Mesendoderm (in vitro differentiated cells): ENCODE measurements around the gene TGFBR3L.
A peak's percentile ranks its signal among the peaks of the same experiment; 100 is the strongest.

Source experiments
- DNase-seq: peaks from one replicate; pipeline ENCODE4 v3.0.0; 2013
- H2AK5ac ChIP-seq: 2 replicates; pipeline ENCODE4 v1.6.1; 2013; ENCODE audit warnings: low read length, inconsistent platforms
- H2BK120ac ChIP-seq: 2 replicates; pipeline ENCODE4 v1.6.1; 2013; ENCODE audit warnings: low read depth, mild to moderate bottlenecking, low read length, moderate library complexity, mixed read lengths
- H2BK15ac ChIP-seq: replicated peaks from 2 replicates; pipeline ENCODE4 v1.6.1; 2013; ENCODE audit warnings: low read depth, mild to moderate bottlenecking, moderate library complexity
- H2BK5ac ChIP-seq: 2 replicates; pipeline ENCODE4 v1.6.1; 2013; ENCODE audit warnings: low read length, inconsistent platforms
- H3K18ac ChIP-seq: 2 replicates; pipeline ENCODE4 v1.6.1; 2013; ENCODE audit warnings: mild to moderate bottlenecking, low read length, mixed read lengths
- H3K23ac ChIP-seq: one replicate; pipeline ENCODE4 v1.6.1; 2013; ENCODE audit warnings: low read length
- H3K27ac ChIP-seq: 2 replicates; pipeline ENCODE4 v1.5.1; 2013; ENCODE audit warnings: low read depth, mild to moderate bottlenecking, inconsistent platforms, low read length, moderate library complexity
- H3K27me3 ChIP-seq: 2 replicates; pipeline ENCODE4 v1.6.1; 2013; ENCODE audit warnings: low read length, control low read depth, mild to moderate bottlenecking, inconsistent platforms; ENCODE audit not compliant: insufficient read depth, poor library complexity
- H3K36me3 ChIP-seq: 2 replicates; pipeline ENCODE4 v1.6.1; 2013; ENCODE audit warnings: low read length, inconsistent platforms; ENCODE audit not compliant: control insufficient read depth, insufficient read depth
- H3K4ac ChIP-seq: one replicate; pipeline ENCODE4 v1.6.1; 2013; ENCODE audit warnings: low read depth, mild to moderate bottlenecking, low read length, moderate library complexity
- H3K4me1 ChIP-seq: 2 replicates; pipeline ENCODE4 v1.6.1; 2013; ENCODE audit warnings: low read depth, low read length, inconsistent platforms; ENCODE audit not compliant: control insufficient read depth
- H3K4me2 ChIP-seq: 2 replicates; pipeline ENCODE4 v1.6.1; 2013; ENCODE audit warnings: low read length
- H3K4me3 ChIP-seq: 2 replicates; pipeline ENCODE4 v1.5.1; 2013; ENCODE audit warnings: mild to moderate bottlenecking, low read length
- H3K56ac ChIP-seq: one replicate; pipeline ENCODE4 v1.6.1; 2013; ENCODE audit warnings: low read length
- H3K79me1 ChIP-seq: 2 replicates; pipeline ENCODE4 v1.6.1; 2013; ENCODE audit warnings: low read length, inconsistent platforms
- H3K79me2 ChIP-seq: 2 replicates; pipeline ENCODE4 v1.6.1; 2013; ENCODE audit warnings: mild to moderate bottlenecking, low read length; ENCODE audit not compliant: control insufficient read depth, insufficient read depth
- H3K9ac ChIP-seq: 2 replicates; pipeline ENCODE4 v1.6.1; 2013; ENCODE audit warnings: low read length, inconsistent platforms
- H4K5ac ChIP-seq: one replicate; pipeline ENCODE4 v1.6.1; 2013; ENCODE audit warnings: low read length
- H4K8ac ChIP-seq: one replicate; pipeline ENCODE4 v1.6.1; 2013; ENCODE audit warnings: low read depth, mild to moderate bottlenecking, control low read depth, low read length, moderate library complexity
- whole genome bisulfite sequencing: extraction: QIAGEN DNeasy Blood & Tissue Kit; methylation state at CpG from one replicate; pipeline ENCODE4 v1.1.7; 2013; ENCODE audit warnings: low lambda C conversion rate, missing lambda C conversion rate; ENCODE audit not compliant: insufficient coverage; ENCODE audit errors: extremely low coverage; 5-methylcytosine and 5-hydroxymethylcytosine counted together

The TGFBR3L gene

DNA sequence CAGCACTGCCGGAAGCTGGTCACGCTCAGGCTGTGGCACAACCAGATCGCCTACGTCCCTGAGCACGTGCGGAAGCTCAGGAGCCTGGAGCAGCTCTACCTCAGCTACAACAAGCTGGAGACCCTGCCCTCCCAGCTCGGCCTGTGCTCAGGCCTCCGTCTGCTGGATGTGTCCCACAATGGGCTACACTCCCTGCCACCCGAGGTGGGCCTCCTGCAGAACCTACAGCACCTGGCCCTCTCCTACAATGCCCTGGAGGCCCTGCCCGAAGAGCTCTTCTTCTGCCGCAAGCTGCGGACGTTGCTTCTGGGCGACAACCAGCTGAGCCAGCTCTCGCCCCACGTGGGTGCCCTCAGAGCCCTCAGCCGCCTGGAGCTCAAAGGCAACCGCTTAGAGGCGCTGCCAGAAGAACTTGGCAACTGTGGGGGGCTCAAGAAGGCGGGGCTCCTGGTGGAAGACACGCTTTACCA lies 14.2 kb upstream of the TGFBR3L start:
- H3K18ac ChIP-seq, result no peak overlapping the region
- no peak overlapping the region for H3K4ac ChIP-seq
- H2AK5ac ChIP-seq, result no peak overlapping the region
- no peak for DNase-seq
- no CpG with 5 or more reads among the region's 21 CpGs for WGBS
- H2BK120ac ChIP-seq, result no peak overlapping the region
- peaks cover 6% of the 10 kb centered on the region for H3K4me1 ChIP-seq
- H3K4me3 ChIP-seq, result no peak overlapping the region
- no peak overlapping the region for H3K23ac ChIP-seq
- H3K27me3 ChIP-seq, result no peaks in the 10 kb centered on the region
- peaks cover 11% of the 10 kb centered on the region for H3K79me1 ChIP-seq
- H3K36me3 ChIP-seq, result no peaks in the 10 kb centered on the region
- H2BK5ac ChIP-seq, result no peak overlapping the region
- no peak overlapping the region for H4K5ac ChIP-seq
- no peak overlapping the region for H2BK15ac ChIP-seq
- H3K27ac ChIP-seq, result no peak overlapping the region
- no peak overlapping the region for H3K9ac ChIP-seq
- H4K8ac ChIP-seq, result no peak overlapping the region
- H3K4me2 ChIP-seq, result no peak overlapping the region
- peaks cover 11% of the 10 kb centered on the region for H3K79me2 ChIP-seq
- H3K56ac ChIP-seq, result no peak overlapping the region

DNA sequence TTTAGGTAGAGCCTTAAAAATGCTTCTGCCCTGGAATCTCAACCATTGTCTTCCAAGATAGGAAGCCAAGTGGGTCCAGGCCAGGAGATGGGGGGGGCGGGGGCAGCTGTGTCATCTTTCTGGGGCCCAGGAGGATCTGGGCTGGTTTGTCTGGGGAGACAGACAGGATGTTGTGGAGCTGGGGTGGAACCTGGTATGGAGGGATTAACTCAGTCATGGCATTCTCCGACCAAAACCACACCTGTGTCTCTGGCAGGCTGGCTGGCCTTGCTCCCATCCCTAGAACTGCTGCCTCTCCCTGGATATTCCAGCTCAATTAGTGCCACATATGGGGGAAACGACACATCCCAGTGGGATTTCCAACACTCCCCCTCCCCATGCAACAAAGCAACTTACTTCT lies 13.7 kb upstream of the TGFBR3L start:
- no peak for DNase-seq
- Histone ChIP-seq H2BK5ac (no peak overlapping the region), H3K23ac (no peak overlapping the region), H4K8ac (no peak overlapping the region), H3K79me1 (peaks cover 11% of the 10 kb centered on the region), H3K18ac (no peak overlapping the region), H3K4ac (no peak overlapping the region), H3K9ac (no peak overlapping the region), H2BK120ac (no peak overlapping the region), H3K4me1 (peaks cover 6% of the 10 kb centered on the region), H3K36me3 (no peaks in the 10 kb centered on the region), H3K4me2 (no peak overlapping the region), H2AK5ac (no peak overlapping the region), H3K4me3 (no peak overlapping the region), H2BK15ac (no peak overlapping the region), H3K27ac (no peak overlapping the region), H3K56ac (peak overlapping the region; percentile 25), H3K79me2 (peaks cover 11% of the 10 kb centered on the region), H3K27me3 (no peaks in the 10 kb centered on the region), H4K5ac (no peak overlapping the region)
- WGBS, result no CpG with 5 or more reads among the region's 3 CpGs

DNA sequence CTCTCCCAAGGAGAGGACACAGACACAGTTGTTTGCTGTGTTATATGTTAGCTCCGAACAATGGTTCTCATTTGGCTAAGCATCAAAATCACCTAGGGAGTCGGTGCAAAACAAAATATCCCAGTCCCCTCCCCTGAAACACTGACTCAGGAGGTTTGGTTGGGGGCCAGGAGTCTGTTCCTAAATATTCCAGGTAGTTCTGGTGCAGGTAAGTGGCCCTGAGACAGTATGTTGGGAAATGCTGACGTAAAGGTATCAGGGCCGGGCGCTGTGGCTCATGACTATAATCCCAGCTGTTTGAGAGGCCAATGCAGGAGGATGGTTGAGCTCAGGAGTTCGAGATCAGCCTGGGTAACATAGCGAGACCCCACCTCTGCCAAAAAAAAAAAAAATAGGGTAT lies 13.3 kb upstream of the TGFBR3L start:
- no peak overlapping the region for H4K5ac ChIP-seq
- no peaks in the 10 kb centered on the region for H3K27me3 ChIP-seq
- H2BK15ac ChIP-seq, result no peak overlapping the region
- WGBS, result no CpG with 5 or more reads among the region's 7 CpGs
- H3K79me2 ChIP-seq, result peaks cover 11% of the 10 kb centered on the region
- peaks cover 6% of the 10 kb centered on the region for H3K4me1 ChIP-seq
- H3K27ac ChIP-seq, result no peak overlapping the region
- H3K36me3 ChIP-seq, result no peaks in the 10 kb centered on the region
- no peak overlapping the region for H4K8ac ChIP-seq
- no peak overlapping the region for H3K23ac ChIP-seq
- H3K9ac ChIP-seq, result no peak overlapping the region
- H3K79me1 ChIP-seq, result peaks cover 12% of the 10 kb centered on the region
- H3K4ac ChIP-seq, result no peak overlapping the region
- no peak overlapping the region for H2BK120ac ChIP-seq
- H3K56ac ChIP-seq, result no peak overlapping the region
- no peak overlapping the region for H3K18ac ChIP-seq
- H3K4me3 ChIP-seq, result no peak overlapping the region
- no peak overlapping the region for H3K4me2 ChIP-seq
- DNase-seq, result no peak
- H2BK5ac ChIP-seq, result no peak overlapping the region
- H2AK5ac ChIP-seq, result no peak overlapping the region

DNA sequence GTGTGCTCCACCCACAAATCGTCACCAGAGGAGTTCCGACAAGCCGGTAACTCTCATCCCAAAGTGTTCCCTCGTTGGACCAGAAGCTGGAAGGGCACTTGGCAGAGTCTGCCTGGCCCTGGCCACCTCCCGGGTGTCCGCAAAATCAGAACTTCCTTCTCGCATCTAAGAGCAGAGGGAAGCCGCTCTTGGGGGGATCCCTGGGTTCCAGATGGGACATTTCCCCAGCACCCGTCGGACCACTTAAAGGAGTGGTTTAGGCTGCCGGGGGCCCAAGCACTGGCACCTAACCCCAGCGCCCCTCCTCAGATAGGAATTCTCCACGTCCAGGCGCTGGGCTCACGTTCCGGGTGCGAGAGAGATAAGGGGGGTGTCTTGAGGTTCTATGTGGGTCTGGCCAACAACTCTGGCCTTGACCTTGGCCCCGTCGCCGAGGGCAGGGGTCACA lies 11.8 kb upstream of the TGFBR3L start:
- peak overlapping the region; percentile 86 for H2BK5ac ChIP-seq
- no CpG with 5 or more reads among the region's 20 CpGs for WGBS
- peak overlapping the region; percentile 1 for H4K8ac ChIP-seq
- peak overlapping the region; percentile 22 for H3K18ac ChIP-seq
- H3K79me2 ChIP-seq, result peaks cover 11% of the 10 kb centered on the region
- no peak overlapping the region for H2BK120ac ChIP-seq
- H3K4me3 ChIP-seq, result peak overlapping the region; percentile 56
- H3K23ac ChIP-seq, result no peak overlapping the region
- H3K56ac ChIP-seq, result peak overlapping the region; percentile 97
- peaks cover 6% of the 10 kb centered on the region for H3K4me1 ChIP-seq
- peak overlapping the region; percentile 50 for H3K4ac ChIP-seq
- no peak overlapping the region for H3K27ac ChIP-seq
- peak overlapping the region; percentile 92 for H3K4me2 ChIP-seq
- peak overlapping the region; percentile 96 for H3K9ac ChIP-seq
- H2BK15ac ChIP-seq, result no peak overlapping the region
- H3K79me1 ChIP-seq, result peaks cover 16% of the 10 kb centered on the region
- H2AK5ac ChIP-seq, result peak overlapping the region; percentile 54
- H4K5ac ChIP-seq, result peak overlapping the region; percentile 88
- no peak for DNase-seq
- H3K36me3 ChIP-seq, result no peaks in the 10 kb centered on the region
- no peaks in the 10 kb centered on the region for H3K27me3 ChIP-seq

DNA sequence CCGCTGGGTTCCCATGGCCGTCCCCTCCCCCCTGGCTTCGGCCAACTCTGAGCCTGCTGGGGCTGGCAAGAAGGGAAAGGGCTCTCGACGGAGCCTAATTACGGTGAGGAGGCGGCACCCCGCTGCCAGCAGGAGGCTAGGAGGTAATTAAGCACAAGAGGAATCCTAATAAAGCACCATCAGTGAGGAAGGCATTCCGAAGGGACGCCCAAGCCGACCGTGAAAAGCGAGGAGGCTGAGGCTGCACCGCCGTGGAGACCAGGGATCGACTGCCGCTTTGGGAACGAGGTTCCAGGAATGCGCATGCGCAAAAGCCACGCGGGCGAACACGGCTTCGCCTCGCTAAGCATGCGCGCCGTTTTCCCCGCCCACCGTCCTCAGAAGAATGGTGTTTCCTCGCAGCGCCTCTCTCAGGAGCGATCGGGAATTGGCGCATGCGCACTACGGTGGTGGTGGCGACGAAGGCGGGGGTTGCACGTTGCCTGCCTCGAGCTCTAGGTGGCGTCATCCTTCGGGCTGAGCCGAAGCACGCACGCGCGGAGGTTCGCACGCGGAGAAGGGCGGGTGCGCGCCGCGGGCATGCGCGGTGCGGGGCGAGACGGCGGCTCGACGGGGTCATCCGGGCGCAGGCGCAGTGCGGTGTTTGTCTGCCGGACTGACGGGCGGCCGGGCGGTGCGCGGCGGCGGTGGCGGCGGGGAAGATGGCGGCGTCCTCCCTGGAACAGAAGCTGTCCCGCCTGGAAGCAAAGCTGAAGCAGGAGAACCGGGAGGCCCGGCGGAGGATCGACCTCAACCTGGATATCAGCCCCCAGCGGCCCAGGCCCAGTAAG lies 11.2 kb upstream of the TGFBR3L start, which contains the start of gene MAP2K7:
Gene MAP2K7, plus strand, starts transcription at position 634 of the 830 bp plus-strand sequence. Its CDS starts 68 bp downstream, at position 702.
- Histone ChIP-seq H2AK5ac (peak within 1 kb of the TSS; percentile 54), H3K18ac (peak within 1 kb of the TSS; percentile 22), H4K5ac (peak within 1 kb of the TSS; percentile 88), H4K8ac (peak within 1 kb of the TSS; percentile 1), H3K79me2 (peaks cover 11% of the 10 kb centered on the region), H3K27ac (peak within 1 kb of the TSS; percentile 14), H3K23ac (no peak within 1 kb of the TSS), H3K4me1 (peaks cover 6% of the 10 kb centered on the region), H3K56ac (peak within 1 kb of the TSS; percentile 97), H2BK5ac (peak within 1 kb of the TSS; percentile 86), H3K79me1 (peaks cover 16% of the 10 kb centered on the region), H3K4me2 (peak within 1 kb of the TSS; percentile 92), H3K36me3 (no peaks in the 10 kb centered on the region), H2BK15ac (no peak within 1 kb of the TSS), H3K4me3 (peak within 1 kb of the TSS; percentile 73), H3K9ac (peak within 1 kb of the TSS; percentile 96), H2BK120ac (no peak within 1 kb of the TSS), H3K4ac (peak within 1 kb of the TSS; percentile 50), H3K27me3 (no peaks in the 10 kb centered on the region)
- no CpG with 5 or more reads among the region's 89 CpGs for WGBS
- DNase-seq, result peak; percentile 99
